ENCODE data around the gene ADAMTS18.

GRCh38 chr16:77408607-77409006 is 26.2 kb downstream of the ADAMTS18 start:
- TF ChIP-seq, protein P1, sequence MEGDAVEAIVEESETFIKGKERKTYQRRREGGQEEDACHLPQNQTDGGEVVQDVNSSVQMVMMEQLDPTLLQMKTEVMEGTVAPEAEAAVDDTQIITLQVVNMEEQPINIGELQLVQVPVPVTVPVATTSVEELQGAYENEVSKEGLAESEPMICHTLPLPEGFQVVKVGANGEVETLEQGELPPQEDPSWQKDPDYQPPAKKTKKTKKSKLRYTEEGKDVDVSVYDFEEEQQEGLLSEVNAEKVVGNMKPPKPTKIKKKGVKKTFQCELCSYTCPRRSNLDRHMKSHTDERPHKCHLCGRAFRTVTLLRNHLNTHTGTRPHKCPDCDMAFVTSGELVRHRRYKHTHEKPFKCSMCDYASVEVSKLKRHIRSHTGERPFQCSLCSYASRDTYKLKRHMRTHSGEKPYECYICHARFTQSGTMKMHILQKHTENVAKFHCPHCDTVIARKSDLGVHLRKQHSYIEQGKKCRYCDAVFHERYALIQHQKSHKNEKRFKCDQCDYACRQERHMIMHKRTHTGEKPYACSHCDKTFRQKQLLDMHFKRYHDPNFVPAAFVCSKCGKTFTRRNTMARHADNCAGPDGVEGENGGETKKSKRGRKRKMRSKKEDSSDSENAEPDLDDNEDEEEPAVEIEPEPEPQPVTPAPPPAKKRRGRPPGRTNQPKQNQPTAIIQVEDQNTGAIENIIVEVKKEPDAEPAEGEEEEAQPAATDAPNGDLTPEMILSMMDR (IDR thresholded peaks at IDR 0.05; ENCODE audit: extremely low read depth in 1 of 2, insufficient read depth in 1 of 2, low read depth in 1 of 2, low read length in 2 of 2) = no peak
- TF ChIP-seq JUN (IDR thresholded peaks at IDR 0.05; ENCODE audit: borderline replicate concordance, insufficient read depth, insufficient read length, low read depth) (no peak), POLR2A (IDR thresholded peaks at IDR 0.05; ENCODE audit: low read depth, low read length) (no peak), FOS (IDR thresholded peaks at IDR 0.05; ENCODE audit: borderline replicate concordance, insufficient read depth, low read length) (no peak), POLR2AphosphoS5 (IDR thresholded peaks at IDR 0.05; ENCODE audit: insufficient read depth, low read depth, low read length) (no peak), EZH2 (IDR thresholded peaks at IDR 0.05; ENCODE audit: borderline replicate concordance, low read depth, low read length, severe bottlenecking) (no peak), GATA2 (IDR thresholded peaks at IDR 0.05; ENCODE audit: insufficient read depth, insufficient read length, low read depth, low read length) (no peak)
- TF ChIP-seq, protein P2, sequence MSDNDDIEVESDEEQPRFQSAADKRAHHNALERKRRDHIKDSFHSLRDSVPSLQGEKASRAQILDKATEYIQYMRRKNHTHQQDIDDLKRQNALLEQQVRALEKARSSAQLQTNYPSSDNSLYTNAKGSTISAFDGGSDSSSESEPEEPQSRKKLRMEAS (IDR thresholded peaks at IDR 0.05; ENCODE audit: insufficient read depth, insufficient read length) = no peak
